ENCODE results near the gene LSM7. TPM values are rescaled to one million over a fixed set of nuclear protein-coding genes. Genes with fewer than 3 reads are reported as not detected.

The LSM7 gene
- total and polyA plus RNA-seq, 9 of the 15 experiments (the other 6 are each of a cell fraction or from before 2014, with no cell fraction given) = 40.5 to 690 (median 265) TPM

- H3K27me3 ChIP-seq (ENCODE audit: control insufficient read depth in 2 of 2, insufficient read depth in 2 of 2, low read length in 2 of 2) = no peaks in the 10 kb centered on the region
- 51% methylated on average over 21 of the region's 24 CpGs for WGBS (ENCODE audit: insufficient coverage, low coverage, missing lambda C conversion rate)
- H2AFZ ChIP-seq (ENCODE audit: low read depth, low read length) = no peak overlapping the region
- H3K27ac ChIP-seq (ENCODE audit: extremely low read depth, low read depth, low read length) = no peak overlapping the region
- H3K4me3 ChIP-seq = no peak overlapping the region
- no TSS peak for BruUV-seq (replicated peaks)
- peaks cover 18 to 85% of the 10 kb centered on the region in 2 experiments; a peak in 4 of 5 replicates for H3K4me1 ChIP-seq (replicated peaks in 1 of 2; ENCODE audit: control insufficient read depth in 2 of 2, insufficient read depth in 2 of 2, low read length in 2 of 2)
- 0 out of 2 replicates have a peak, but pooled peaks cover 2% of the 10 kb centered on the region for H3K9me3 ChIP-seq (replicated peaks; ENCODE audit: control insufficient read depth, insufficient read depth, low read depth, low read length)
- DNase-seq (ENCODE audit: extremely low read depth in 1 of 4, low spot score in 3 of 4) (peak; percentile 47 to 53 (median 48)), FAIRE-seq (peak; percentile 78), ATAC-seq (peak; percentile 50)
- CTCF ChIA-PET (ENCODE audit: low intra/inter-chr PET ratio) = no interaction called here
- H3K79me2 ChIP-seq (ENCODE audit: control insufficient read depth, insufficient read depth, low read length) = peaks cover 14% of the 10 kb centered on the region
- H3K9me1 ChIP-seq (ENCODE audit: control insufficient read depth, insufficient read depth, low read length) = no peaks in the 10 kb centered on the region
- POLR2A ChIA-PET = interaction anchor here (0.9 to 1.0 kb wide), 2 partner anchors 23 to 36 kb away, joined by 3 read pairs; no protein-coding TSS in a partner anchor
- intact Hi-C loops (cut with micrococcal nuclease) = no loop called here
- no peak overlapping the region for H3K4me2 ChIP-seq (ENCODE audit: insufficient read depth, low read length)
- in situ Hi-C loops (cut with MboI) = no loop called here
- H3K36me3 ChIP-seq (ENCODE audit: control insufficient read depth, insufficient read depth, low read length) = peaks cover 38% of the 10 kb centered on the region; the same call in 2 of the 3 replicates
- peak overlapping the region in 1 of 2 experiments; percentile 81; a peak in 2 of 4 replicates for H3K9ac ChIP-seq (ENCODE audit: insufficient read depth in 1 of 2, low read depth in 2 of 2, low read length in 2 of 2)
- no peaks in the 10 kb centered on the region for H4K20me1 ChIP-seq (replicated peaks; ENCODE audit: control insufficient read depth, insufficient read depth, low read length)
- TF ChIP-seq BHLHE40 (IDR thresholded peaks at IDR 0.05; ENCODE audit: low read length) (peak; percentile 43), ZBTB43 (CRISPR knock-in tag; IDR thresholded peaks at IDR 0.05) (no peak), SFPQ (IDR thresholded peaks at IDR 0.05; ENCODE audit: low read depth, low read length) (no peak), RAD51 (IDR thresholded peaks at IDR 0.05; ENCODE audit: borderline replicate concordance, low read depth) (peak; percentile 24; the same call in 1 of the 2 replicates), ZBTB9 (CRISPR knock-in tag; IDR thresholded peaks at IDR 0.05) (peak; percentile 91), USF1 (CRISPR knock-in tag; IDR thresholded peaks at IDR 0.05) (peak; percentile 70; the same call in 1 of the 2 replicates), E2F8 (IDR thresholded peaks at IDR 0.05; ENCODE audit: low read depth, partially characterized antibody) (no peak), MYC (IDR thresholded peaks at IDR 0.05; ENCODE audit: low read depth, low read length) (peak; percentile 68), MYC (CRISPR knock-in tag; IDR thresholded peaks at IDR 0.05; ENCODE audit: borderline replicate concordance, low read depth) (no peak)
Measured at GRCh38 chr19:2341244-2341751, 12.9 kb upstream of the LSM7 start.

Measured in K562 (cell line).